HG02852 (cell line): ENCODE measurements around the gene CYP4F22.
"Not testable (repeated sequence)": the region's sequence is repeated elsewhere in the genome, so short reads cannot be mapped to it uniquely, and the experiment has no call there.

Experiments
- ATAC-seq: cut with Tn5 transposase; IDR thresholded peaks from one replicate; pipeline ENCODE4 v1.9.1; 2021; ENCODE audit warnings: mild to moderate bottlenecking, moderate library complexity; ENCODE audit not compliant: unreplicated experiment

The CYP4F22 gene

DNA sequence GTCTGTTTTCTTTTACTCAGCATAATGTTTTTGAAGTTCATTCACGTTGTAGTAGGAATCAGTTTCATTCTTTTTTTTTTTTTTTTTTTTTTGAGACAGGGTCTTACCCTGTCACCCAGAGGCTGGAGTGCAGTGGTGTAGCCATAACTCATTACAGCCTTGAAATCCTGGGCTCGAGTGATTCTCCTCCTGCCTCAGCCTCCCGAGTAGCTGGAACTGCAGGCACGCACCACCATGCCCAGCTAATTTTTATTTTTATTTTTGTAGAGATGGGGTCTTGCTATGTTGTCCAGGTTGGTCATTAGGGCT is 25.2 kb downstream of the CYP4F22 start:
- ATAC-seq, result not testable (repeated sequence)

DNA sequence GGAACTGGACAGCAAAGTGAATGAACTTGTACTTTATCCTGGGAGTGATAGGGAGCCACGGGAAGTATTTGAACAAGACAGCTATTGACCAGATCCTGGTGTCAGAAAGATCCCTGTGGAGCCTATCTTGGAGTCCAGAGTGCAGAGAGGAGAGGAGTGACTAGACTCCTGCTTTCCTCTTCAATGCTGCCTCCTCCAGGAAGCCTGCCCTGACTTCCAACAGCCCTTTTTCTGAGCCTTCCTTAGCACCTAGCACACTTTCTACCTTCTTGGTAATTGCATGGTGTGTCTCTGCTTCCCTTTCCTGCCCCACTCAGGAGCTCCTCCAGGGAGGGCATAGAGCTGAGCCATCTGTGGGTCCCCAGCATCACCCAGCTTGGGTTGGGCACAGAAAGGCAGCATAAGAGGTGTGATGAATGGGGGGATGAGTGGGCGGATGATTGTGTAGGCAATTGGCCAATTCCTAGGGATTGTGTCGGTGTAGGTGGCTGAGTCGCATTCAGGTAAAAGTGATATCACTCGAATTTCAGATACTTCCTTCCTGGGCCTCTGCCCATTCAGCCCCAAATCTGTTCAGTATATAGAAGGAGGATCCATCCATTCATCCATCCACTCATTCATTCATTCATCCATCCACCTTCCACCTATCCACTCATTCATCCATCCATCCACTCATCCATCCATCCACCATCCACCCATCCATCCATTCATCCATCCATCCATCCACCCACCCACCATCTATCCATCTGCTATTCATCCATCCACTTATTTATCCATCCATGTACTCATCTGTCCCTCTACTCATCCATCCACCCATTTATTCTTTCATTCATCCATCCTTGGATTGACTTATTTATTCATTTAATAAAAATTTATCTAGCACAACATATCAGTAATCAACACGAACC is 26.9 kb downstream of the CYP4F22 start:
- no peak for ATAC-seq

DNA sequence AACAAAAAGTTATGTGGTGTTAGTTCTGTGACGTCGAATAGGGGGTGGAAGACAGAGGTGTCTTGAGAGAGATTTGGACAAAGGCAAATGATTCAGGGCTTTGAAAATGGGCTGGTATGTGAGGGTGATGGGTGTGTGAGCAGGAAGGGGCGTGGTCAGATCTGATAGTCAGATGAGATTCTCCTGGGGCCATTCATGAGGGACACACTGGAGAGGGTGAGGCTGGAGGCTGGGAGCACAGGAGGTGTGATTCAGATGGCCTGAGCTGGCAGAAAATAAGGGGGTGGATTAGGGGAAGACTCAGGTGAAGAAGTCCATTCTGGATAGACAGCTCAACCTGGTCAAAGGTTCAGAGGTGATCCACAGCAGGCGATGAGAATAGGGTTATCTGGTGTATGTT is 28.0 kb downstream of the CYP4F22 start:
- no peak for ATAC-seq

DNA sequence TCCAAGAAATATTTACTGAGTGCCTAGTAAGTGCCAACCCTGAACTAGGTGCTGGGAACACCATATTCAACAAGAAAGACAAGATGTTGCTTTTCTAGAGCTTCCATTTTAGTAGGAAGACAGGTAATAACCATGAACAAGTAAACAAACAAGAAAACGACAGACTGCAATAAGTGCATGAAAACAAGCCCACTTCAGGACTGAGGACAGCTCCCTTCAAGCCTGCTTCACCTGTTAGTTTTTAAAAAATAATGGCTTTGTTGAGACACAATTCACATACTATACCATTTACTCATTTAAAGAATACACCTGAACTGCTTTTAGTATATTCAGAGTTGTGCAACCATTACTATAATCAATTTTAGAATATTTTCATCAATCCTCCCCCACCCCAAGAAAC is 30.4 kb downstream of the CYP4F22 start:
- ATAC-seq, result no peak

DNA sequence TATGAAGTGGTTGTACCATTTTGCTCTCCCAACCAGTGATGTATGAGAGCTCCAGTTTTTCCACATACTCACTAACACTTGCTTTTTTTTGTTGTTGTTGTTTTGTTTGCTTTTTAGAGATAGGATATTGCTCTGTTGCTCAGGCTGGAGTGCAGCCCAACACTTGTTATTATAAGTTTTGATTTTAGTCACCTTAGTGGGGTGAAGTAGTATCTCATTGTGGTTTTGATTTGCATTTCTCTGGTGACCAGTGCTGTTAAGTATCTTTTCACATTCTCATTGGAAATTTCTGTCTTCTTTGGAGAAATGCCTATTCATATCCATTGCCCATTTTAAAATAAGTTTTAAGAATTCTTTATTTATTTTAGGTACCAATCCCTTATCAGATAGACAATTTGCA is 31.3 kb downstream of the CYP4F22 start:
- ATAC-seq, result no peak

DNA sequence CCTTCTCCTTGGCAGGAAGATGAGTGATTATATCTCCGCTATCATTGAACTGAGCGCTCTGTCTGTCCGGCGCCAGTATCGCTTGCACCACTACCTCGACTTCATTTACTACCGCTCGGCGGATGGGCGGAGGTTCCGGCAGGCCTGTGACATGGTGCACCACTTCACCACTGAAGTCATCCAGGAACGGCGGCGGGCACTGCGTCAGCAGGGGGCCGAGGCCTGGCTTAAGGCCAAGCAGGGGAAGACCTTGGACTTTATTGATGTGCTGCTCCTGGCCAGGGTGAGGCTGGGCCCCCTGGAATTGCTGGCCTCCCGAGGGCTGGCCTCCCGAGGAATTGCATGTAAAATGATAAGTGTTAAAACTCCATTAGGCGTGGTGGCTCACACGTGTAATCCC is 32.1 kb downstream of the CYP4F22 start:
- ATAC-seq, result no peak

DNA sequence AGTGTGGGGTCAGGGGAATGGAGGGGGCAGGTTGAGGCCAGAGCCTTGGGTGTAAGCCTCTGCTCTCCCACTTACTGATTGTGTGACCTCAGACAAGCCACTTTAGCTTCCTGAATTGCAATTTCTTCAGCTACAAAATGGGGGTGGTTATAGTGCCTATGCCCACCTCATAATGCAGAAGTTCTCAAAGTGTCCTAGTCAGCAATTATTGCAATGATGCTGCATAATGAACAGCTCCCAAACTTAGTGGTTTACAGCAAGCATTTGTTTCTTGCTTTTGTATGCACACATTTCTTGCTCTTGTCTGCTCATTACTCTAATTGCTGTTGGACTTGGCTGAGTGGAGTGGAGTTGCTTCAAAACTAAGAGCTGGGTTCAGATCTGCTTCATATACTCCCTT is 36.0 kb downstream of the CYP4F22 start:
- no peak for ATAC-seq

DNA sequence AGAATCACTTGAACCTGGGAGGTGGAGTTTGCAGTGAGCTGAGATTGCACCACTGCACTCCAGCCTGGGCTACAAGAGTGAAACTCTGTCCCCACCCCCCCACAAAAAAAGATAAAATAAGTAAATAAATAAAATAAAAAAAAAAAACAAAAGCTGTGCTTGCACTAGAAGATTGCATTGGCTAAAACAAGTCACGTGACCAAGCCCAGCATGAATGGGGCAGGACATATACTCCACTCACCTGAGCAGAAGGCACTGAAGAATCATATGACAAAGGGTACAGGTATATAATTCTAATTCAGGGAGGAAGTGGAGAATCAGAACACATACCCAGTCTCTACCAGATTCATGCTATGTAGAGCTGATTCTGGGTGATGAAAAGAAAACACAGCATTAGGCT is 36.6 kb downstream of the CYP4F22 start:
- ATAC-seq, result no peak

DNA sequence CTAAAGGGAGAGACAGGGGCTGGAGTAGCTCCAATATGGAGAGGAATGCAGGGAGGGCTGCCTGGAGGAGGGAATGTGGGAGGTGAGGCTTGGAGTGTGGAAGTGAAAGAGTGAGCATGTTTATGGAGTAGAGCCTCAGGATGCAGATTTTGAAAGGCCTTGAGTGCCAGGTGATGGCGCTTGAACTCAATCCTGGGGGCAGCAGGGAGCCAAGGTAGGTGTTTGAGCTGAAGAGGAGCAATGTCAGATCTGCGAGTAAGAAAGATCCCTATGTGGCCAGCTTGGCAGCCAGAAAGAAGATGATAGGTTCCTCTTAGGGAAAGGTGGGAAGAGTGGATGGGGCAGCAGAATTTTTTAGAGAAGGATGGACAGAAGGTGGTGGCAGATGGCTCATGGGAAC is 40.3 kb downstream of the CYP4F22 start:
- ATAC-seq, result no peak

DNA sequence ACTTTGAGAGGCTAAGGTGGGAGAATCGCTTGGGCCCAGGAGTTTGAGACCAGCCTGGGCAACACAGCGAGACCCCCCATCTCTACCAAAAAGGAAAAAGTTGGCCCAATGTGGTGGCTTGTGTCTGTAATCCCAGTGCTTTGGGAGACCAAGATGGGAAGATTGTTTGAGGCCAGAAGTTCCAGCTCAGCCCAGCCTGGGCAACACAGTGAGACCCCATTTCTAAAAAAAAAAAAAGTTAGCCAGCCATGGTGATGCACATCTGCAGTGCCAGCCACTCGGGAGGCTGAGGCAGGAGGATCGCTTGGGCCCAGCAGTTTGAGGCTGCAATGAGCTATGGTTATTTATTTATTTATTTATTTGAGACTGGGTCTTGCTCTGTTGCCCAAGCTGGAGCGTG is 41.3 kb downstream of the CYP4F22 start:
- ATAC-seq, result no peak

DNA sequence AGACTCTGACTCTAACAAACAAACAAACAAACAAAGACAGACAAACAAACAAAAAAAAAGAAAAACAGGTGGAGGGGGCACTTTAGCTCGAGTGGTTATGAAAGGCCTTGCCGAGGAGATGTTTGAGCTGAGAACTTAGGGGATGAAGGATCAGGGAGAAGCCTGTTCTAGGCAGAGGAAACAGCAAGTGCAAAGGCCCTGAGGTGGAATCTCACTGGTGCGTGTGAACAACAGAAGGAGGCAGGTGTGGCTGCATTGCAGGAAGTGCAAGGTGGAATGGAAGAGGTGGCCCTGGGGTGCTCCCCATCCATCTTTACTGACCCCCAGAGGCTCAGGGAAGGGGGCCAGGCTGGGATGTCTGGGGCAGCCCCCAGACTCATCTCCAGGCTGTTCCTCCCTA is 41.9 kb downstream of the CYP4F22 start:
- no peak for ATAC-seq

DNA sequence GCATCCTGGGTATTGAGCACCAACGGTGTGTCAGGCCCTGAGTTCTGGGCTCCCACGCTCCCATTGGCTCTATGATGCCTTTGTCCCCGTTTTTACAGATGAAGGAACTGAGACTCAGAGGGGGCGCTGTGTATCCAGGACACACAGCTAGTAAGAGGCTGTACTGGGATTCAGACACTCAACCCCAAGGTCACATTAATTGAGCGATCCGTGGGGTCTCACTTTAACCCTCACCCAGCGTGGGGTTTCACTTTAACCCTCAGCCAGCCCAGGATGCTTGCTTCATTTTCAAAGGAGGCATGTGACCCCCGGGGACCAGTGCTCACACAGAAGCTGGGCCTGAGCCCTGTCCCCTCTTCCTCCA is 42.6 kb downstream of the CYP4F22 start:
- no peak for ATAC-seq

DNA sequence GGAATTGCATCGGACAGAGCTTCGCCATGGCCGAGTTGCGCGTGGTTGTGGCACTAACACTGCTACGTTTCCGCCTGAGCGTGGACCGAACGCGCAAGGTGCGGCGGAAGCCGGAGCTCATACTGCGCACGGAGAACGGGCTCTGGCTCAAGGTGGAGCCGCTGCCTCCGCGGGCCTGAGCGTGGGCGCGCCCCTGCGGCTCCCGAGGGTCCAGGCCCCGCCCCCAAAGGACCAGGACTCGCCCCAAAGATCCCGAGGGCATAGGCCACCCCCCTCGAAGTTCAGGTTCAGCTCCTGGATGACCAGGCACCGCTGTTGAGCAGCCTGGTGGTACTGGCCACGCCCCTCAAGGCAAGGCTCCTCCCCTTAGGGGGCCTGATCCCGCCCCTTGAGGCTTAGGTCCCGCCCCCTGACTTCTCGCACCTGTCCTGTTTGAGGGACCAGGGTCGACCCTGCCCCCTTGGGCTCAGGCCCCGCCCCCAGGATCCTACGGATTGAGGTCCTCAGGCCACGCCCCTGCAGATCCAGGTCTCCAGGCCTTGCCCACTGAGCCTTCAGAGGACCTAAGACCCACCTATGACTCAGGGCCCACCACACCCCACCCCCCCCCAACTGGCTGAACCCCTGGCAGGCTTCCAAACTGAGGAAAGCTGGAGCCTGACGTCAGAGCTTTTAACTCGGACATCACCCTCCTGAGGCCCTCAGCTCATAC is 43.1 kb downstream of the CYP4F22 start:
- ATAC-seq, result no peak

DNA sequence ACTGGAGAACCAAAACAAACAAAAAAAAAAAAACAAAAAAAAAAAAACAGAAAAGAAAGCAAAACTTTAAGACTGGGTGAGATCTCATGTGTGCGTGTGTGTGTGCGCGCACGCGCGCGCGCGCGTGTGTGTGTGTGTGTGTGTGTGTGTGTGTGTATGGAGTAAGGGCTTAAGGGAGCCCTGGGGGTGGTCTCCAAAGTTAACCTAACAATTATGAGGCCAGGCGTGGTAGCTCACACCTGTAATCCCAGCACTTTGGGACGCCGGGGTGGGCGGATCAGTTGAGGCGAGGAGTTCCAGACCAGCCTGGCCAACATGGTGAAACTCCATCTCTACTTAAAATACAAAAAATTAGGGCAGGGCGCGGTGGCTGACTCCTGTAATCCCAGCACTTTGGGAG is 46.7 kb downstream of the CYP4F22 start:
- no peak for ATAC-seq

DNA sequence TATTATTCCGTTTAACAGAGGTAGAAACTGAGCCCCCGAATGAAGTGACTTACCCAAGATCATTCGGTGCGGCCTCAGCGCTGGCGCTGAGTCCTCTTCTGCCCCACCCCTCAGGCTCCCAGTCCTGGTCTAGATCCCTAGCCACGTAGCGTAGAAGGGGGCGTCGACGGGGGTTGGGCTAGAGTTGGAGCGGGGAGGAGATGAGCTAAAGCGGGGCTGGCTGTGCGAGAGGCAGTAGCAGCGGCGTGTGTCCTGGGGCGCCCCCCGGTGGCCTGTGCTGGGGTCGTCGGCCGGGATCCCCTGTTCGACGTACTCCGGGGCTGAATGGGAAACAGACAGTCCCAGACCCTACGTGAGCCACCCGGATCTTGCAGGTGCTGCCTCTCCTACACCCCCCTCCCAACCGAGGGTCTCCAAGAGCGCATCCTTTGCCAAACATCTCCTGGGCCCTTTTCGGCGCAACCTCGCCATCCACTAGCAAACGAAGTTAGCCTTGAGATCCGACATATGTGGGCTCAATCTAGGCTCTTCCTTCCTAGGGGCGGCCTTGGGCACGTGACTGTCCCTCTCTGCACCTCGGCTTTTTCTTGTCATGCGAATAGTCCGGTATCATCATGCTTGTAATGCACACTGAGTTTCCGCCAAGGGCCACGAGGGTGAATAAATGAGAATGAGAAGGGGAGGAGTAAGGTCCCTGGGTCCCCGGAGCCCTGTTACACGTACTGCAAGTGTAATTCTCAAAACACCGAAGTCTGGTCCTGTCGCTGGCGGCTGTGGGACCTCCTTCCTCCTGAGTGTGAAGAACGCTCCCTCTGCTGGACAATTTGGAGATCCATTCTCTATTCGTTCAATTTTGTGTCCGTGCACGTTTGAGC is 47.7 kb downstream of the CYP4F22 start:
- ATAC-seq, result peak; percentile 51

DNA sequence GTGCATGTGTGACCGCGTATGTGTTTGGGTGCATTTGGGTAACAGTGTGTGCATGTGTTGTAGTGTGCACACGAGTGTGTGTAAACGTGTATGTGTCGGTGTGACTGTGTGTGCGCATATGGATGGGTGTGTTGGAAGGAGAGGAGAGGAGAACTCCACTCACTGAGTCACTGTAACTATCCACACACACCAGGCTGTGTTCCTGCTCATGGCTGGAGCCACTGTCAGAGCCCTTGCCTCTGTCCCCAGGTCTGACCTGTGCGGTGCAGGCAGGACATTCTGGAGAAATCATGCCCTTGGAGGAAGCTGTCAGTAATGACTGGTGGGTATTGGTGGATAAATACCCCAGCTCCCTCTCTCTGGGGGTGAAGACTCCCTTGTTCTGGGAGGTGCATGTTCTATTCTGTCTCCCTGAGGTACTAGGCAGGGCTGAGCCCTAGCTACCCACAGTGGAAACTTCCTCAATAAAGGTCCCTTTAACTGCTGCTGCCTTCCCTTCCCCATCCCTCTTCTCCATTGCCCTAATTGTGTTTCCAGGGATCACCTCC is 48.4 kb downstream of the CYP4F22 start:
- ATAC-seq, result no peak

DNA sequence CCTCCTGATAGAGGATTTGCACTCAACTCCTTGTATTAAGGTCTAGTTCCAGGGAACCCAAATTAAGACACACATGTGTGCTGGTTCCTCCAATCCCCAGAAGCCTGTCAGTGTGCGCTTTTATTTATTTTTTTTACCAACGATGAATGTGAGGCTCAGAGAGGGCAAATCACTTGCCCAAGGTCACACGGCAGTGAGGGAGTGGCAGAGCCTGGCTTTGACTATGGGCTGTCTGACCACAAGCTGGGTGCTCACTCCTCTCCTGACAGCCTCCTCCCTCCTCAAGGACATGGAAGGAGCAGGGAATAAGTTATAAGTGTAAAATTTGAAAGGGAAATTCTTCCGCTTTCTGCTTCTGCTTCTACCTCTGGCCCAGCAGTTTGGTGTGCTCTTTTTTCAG is 48.9 kb downstream of the CYP4F22 start:
- ATAC-seq, result no peak

DNA sequence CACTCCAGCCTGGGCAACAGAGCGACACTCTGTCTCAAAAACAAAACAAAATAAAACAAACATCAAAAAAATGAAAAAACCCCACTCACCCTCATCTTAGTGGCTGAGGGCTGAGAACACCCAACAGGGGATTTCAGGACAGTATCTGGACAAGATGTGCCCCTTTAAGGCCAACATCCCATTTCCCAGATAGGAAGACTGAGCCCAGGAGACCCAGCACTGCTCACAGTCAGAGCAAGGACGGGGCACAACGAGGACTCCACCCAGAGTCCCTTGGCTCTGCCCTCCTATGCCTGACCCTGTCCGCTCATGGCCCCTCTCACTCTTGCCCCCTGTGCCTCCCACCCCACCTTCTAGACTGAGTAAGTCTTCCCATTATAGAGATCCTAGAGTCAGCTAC is 53.8 kb downstream of the CYP4F22 start:
- no peak for ATAC-seq

DNA sequence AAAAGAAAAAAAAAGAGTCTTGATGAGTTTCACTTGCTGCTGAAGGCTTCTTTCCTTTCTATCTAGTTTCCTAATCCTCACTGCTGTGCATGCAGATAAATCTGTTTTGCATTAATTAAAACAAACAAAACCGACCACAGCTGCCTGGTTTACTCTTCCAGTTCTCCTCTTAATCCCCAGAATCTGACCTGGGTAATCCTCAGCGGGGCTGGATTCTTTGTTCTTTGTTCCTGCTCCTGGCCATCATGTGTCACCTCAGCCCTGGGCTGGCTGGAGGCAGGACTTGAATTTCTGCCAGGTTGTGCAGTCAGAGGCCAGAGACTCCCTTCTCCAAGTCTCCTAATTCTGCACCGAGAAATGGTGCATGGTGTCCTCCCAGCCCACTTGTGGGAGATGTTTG is 54.5 kb downstream of the CYP4F22 start:
- no peak for ATAC-seq

DNA sequence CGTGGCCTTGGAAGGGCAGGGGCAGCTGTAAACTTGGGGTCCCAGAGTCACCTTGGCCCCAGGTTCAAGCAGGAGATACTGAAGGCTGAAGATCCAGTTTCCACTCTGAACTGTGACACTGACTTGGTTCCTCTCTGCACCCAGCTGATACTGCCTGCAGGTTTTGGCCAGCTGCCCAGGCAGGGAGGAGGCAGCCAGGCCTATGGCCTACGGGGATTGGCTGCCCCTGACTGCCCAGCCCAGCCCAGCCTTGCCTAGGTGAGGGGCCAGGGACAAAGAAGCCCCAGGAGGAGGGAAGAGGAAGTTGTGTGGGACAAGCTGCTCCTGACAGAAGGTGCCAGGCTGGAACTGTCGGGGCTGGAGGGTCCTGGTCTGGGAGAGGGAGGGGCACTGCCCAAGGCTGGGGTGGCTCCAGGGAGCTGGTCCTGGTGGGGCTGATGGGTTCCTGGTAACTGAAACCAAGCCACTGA is 55.0 kb downstream of the CYP4F22 start:
- ATAC-seq, result no peak

DNA sequence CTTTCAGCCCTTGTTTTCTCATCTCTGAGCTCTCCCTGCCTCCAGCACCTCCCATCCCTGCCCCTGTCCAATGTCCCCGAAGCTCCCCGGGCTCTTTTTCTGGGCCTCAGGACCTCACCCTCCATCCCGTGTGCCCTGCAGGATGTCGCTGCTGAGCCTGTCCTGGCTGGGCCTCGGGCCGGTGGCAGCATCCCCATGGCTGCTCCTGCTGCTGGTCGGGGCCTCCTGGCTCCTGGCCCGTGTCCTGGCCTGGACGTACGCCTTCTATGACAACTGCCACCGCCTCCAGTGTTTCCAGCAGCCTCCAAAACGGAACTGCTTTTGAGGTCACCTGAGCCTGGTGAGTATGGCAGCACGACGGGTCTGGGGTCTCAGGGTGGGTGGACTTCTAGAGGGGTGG is 55.6 kb downstream of the CYP4F22 start:
- ATAC-seq, result no peak
